Neural cell (in vitro differentiated cells): Measurements from ENCODE around the gene CLIP4.

ENCODE experiments used
- EP300 ChIP-seq: fragments of 450-650 bp; conservative IDR thresholded peaks from 2 replicates; pipeline ENCODE4 v1.6.1; 2014; ENCODE audit warnings: antibody characterized with exemption, mild to moderate bottlenecking, moderate library complexity; ENCODE audit not compliant: poor library complexity, severe bottlenecking
- EZH2 ChIP-seq: fragments of 200-600, 300-800 bp; shearing (Covaris generic), sonication (generic); IDR thresholded peaks from 2 replicates; pipeline ENCODE4 v1.6.1; 2014; ENCODE audit warnings: antibody characterized with exemption, low read length, borderline replicate concordance, mild to moderate bottlenecking; ENCODE audit not compliant: insufficient read depth, poor library complexity, severe bottlenecking
- MXI1 ChIP-seq: fragments of 450-650 bp; conservative IDR thresholded peaks from 2 replicates; pipeline ENCODE4 v1.6.1; 2014; ENCODE audit warnings: antibody characterized with exemption, mild to moderate bottlenecking; ENCODE audit not compliant: poor library complexity, severe bottlenecking
- POLR2AphosphoS5 ChIP-seq: IDR thresholded peaks from 2 replicates; pipeline ENCODE4 v1.6.1; 2012
- RAD21 ChIP-seq: fragments of 450-650 bp; conservative IDR thresholded peaks from 2 replicates; pipeline ENCODE4 v1.6.1; 2014; ENCODE audit warnings: antibody characterized with exemption, mild to moderate bottlenecking, moderate library complexity
- SMC3 ChIP-seq: fragments of 450-650 bp; conservative IDR thresholded peaks from 2 replicates; pipeline ENCODE4 v1.6.1; 2014; ENCODE audit warnings: antibody characterized with exemption, mild to moderate bottlenecking, moderate library complexity; ENCODE audit not compliant: poor library complexity
- TAF1 ChIP-seq: IDR thresholded peaks from 2 replicates; pipeline ENCODE4 v1.6.1; 2012; ENCODE audit warnings: low read depth
- TF ChIP-seq, protein P1 (sequence below): fragments of 450-650 bp; IDR thresholded peaks from 2 replicates; pipeline ENCODE4 v1.5.1; 2014; ENCODE audit warnings: antibody characterized with exemption, mild to moderate bottlenecking, moderate library complexity; ENCODE audit not compliant: poor library complexity, severe bottlenecking
- TF ChIP-seq, protein P2 (sequence below): IDR thresholded peaks from 2 replicates; pipeline ENCODE4 v1.6.1; 2012; ENCODE audit warnings: borderline replicate concordance

DNA sequence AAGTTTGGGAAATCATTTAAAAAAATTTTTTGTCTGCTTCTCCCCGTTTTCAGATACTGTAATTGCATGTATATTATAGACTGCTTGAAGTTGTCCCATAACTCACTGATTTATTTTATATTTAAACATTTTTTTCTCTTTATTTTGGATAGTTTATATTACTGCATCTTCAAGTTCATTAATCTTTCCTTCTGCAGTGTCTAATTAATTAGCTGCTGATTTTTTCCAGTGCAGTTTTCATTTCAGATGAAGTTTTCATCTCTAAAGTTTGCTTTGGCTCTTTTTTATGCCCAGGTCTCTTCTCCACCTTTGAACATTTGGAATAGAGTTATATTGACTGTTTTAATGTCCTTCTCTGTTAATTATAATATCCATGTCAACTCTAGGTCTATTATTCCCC lies 9.3 kb downstream of the CLIP4 start:
- TF ChIP-seq, protein P1, sequence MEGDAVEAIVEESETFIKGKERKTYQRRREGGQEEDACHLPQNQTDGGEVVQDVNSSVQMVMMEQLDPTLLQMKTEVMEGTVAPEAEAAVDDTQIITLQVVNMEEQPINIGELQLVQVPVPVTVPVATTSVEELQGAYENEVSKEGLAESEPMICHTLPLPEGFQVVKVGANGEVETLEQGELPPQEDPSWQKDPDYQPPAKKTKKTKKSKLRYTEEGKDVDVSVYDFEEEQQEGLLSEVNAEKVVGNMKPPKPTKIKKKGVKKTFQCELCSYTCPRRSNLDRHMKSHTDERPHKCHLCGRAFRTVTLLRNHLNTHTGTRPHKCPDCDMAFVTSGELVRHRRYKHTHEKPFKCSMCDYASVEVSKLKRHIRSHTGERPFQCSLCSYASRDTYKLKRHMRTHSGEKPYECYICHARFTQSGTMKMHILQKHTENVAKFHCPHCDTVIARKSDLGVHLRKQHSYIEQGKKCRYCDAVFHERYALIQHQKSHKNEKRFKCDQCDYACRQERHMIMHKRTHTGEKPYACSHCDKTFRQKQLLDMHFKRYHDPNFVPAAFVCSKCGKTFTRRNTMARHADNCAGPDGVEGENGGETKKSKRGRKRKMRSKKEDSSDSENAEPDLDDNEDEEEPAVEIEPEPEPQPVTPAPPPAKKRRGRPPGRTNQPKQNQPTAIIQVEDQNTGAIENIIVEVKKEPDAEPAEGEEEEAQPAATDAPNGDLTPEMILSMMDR: no peak
- TF ChIP-seq EP300 (no peak), POLR2AphosphoS5 (no peak), SMC3 (no peak), EZH2 (no peak), MXI1 (no peak), TAF1 (no peak), RAD21 (no peak)
- TF ChIP-seq, protein P2, sequence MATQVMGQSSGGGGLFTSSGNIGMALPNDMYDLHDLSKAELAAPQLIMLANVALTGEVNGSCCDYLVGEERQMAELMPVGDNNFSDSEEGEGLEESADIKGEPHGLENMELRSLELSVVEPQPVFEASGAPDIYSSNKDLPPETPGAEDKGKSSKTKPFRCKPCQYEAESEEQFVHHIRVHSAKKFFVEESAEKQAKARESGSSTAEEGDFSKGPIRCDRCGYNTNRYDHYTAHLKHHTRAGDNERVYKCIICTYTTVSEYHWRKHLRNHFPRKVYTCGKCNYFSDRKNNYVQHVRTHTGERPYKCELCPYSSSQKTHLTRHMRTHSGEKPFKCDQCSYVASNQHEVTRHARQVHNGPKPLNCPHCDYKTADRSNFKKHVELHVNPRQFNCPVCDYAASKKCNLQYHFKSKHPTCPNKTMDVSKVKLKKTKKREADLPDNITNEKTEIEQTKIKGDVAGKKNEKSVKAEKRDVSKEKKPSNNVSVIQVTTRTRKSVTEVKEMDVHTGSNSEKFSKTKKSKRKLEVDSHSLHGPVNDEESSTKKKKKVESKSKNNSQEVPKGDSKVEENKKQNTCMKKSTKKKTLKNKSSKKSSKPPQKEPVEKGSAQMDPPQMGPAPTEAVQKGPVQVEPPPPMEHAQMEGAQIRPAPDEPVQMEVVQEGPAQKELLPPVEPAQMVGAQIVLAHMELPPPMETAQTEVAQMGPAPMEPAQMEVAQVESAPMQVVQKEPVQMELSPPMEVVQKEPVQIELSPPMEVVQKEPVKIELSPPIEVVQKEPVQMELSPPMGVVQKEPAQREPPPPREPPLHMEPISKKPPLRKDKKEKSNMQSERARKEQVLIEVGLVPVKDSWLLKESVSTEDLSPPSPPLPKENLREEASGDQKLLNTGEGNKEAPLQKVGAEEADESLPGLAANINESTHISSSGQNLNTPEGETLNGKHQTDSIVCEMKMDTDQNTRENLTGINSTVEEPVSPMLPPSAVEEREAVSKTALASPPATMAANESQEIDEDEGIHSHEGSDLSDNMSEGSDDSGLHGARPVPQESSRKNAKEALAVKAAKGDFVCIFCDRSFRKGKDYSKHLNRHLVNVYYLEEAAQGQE: no peak
